Activated T-cell treated with anti-CD3 and anti-CD28 coated beads, Interleukin-2, amount 50 U/mL, for 24 hours (primary cell): ENCODE measurements around the gene SENP3.
A peak's percentile ranks its signal among the peaks of the same experiment; 100 is the strongest.

Source experiments
- DNase-seq: peaks from one replicate; pipeline ENCODE4 v3.0.0-alpha.2; 2020
- H3K27ac Mint-ChIP-seq: 2 replicates; pipeline ENCODE4 v1.8.0; 2020; ENCODE audit warnings: mild to moderate bottlenecking, mixed read lengths
- H3K27me3 Mint-ChIP-seq: 2 replicates; pipeline ENCODE4 v1.8.0; 2020; ENCODE audit warnings: mixed read lengths
- H3K36me3 Mint-ChIP-seq: 2 replicates; pipeline ENCODE4 v1.8.0; 2020; ENCODE audit warnings: low read depth, mixed read lengths
- H3K4me1 Mint-ChIP-seq: 2 replicates; pipeline ENCODE4 v1.8.0; 2020; ENCODE audit warnings: low read depth, mixed read lengths
- H3K4me3 Mint-ChIP-seq: 2 replicates; pipeline ENCODE4 v1.8.0; 2020; ENCODE audit warnings: mild to moderate bottlenecking, moderate library complexity, mixed read lengths
- H3K9me3 Mint-ChIP-seq: 2 replicates; pipeline ENCODE4 v1.8.0; 2020; ENCODE audit warnings: mixed read lengths

SENP3 gene

GRCh38 chr17:7549401-7550055 is 12.2 kb upstream of the SENP3 start:
- H3K4me1 Mint-ChIP-seq: peaks cover 53% of the 10 kb centered on the region
- no peaks in the 10 kb centered on the region for H3K9me3 Mint-ChIP-seq

GRCh38 chr17:7550344-7550743 is 11.4 kb upstream of the SENP3 start:
- H3K36me3 Mint-ChIP-seq: no peaks in the 10 kb centered on the region
- H3K9me3 Mint-ChIP-seq: no peaks in the 10 kb centered on the region
- peaks cover 57% of the 10 kb centered on the region for H3K4me1 Mint-ChIP-seq
- no peaks in the 10 kb centered on the region for H3K27me3 Mint-ChIP-seq
- H3K27ac Mint-ChIP-seq: peak overlapping the region; percentile 29
- H3K4me3 Mint-ChIP-seq: peak overlapping the region; percentile 69
- DNase-seq: no peak

More at GRCh38 chr17:7549401-7550055, 12.2 kb upstream of the SENP3 start:
- Mint-ChIP-seq H3K27ac (peak overlapping the region; percentile 58), H3K4me3 (peak overlapping the region; percentile 69), H3K36me3 (no peaks in the 10 kb centered on the region), H3K27me3 (no peaks in the 10 kb centered on the region)
- DNase-seq: no peak

- peaks cover 60% of the 10 kb centered on the region for H3K4me1 Mint-ChIP-seq
- H3K4me3 Mint-ChIP-seq: no peak overlapping the region
- no peaks in the 10 kb centered on the region for H3K27me3 Mint-ChIP-seq
- peak overlapping the region; percentile 29 for H3K27ac Mint-ChIP-seq
- no peak for DNase-seq
- no peaks in the 10 kb centered on the region for H3K36me3 Mint-ChIP-seq
- H3K9me3 Mint-ChIP-seq: no peaks in the 10 kb centered on the region
Observed at GRCh38 chr17:7551396-7551795, 10.3 kb upstream of the SENP3 start.

DNA sequence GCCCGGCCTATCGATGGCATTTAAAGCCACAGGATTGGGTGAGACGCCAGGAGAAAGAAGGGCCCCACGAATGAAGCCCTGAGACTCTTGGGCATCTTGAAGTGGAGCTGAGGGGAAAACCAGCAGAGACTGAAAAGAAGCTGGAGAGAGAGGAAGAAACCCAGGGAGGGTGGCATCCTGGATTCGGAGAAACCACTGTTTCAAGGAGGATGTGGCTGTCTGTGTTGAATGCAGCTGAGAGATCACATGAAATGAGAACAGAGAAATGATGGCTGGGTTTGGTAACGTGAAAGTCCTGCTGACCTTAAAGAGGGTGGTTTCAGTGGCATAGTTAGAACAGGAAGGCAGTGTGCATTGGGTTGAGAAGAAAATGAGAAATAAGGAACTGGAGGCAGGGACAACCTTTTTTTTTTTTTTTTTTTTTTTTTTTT is 9.1 kb upstream of the SENP3 start:
- no peaks in the 10 kb centered on the region for H3K36me3 Mint-ChIP-seq
- peak overlapping the region; percentile 45 for H3K4me3 Mint-ChIP-seq
- H3K27me3 Mint-ChIP-seq: no peaks in the 10 kb centered on the region
- H3K27ac Mint-ChIP-seq: peak overlapping the region; percentile 87
- peaks cover 63% of the 10 kb centered on the region for H3K4me1 Mint-ChIP-seq
- no peaks in the 10 kb centered on the region for H3K9me3 Mint-ChIP-seq
- DNase-seq: peak; percentile 53

- peaks cover 66% of the 10 kb centered on the region for H3K4me1 Mint-ChIP-seq
- no peaks in the 10 kb centered on the region for H3K27me3 Mint-ChIP-seq
- H3K9me3 Mint-ChIP-seq: no peaks in the 10 kb centered on the region
- H3K4me3 Mint-ChIP-seq: no peak overlapping the region
- DNase-seq: no peak
- H3K27ac Mint-ChIP-seq: peak overlapping the region; percentile 87
- H3K36me3 Mint-ChIP-seq: no peaks in the 10 kb centered on the region
Observed at GRCh38 chr17:7553356-7553755, 8.4 kb upstream of the SENP3 start.

DNA sequence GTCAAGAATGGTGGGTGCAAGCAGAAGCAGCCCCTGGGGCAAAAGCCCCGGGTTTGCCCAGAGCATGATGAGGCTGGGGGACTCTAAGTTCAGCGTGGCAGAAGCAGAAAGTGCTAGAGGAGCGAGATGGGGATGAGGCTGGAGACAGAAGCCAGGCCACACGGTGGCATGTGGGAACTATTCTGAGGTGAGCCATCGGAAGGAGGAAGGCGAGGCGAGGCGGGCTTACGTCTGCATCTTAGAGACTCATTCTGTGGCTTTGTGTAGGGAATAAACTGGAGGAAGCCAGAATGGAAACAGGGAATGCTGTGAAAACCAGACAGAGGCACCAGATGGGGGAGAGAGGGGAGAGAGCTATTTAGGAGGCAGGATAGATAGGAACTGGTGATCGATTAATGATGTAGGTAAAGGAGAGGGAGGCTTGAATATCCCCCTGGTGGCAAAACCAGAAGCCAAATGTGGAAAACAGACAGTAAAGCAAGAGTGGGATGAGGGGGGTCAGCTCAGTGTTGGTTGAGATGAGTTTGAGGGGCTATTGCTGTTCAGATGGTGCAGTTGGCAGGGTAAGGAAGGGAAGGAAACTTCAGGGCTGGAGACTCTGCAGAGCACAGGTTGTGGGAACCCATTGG is 6.3 kb upstream of the SENP3 start:
- H3K36me3 Mint-ChIP-seq: no peaks in the 10 kb centered on the region
- no peaks in the 10 kb centered on the region for H3K9me3 Mint-ChIP-seq
- H3K27me3 Mint-ChIP-seq: no peaks in the 10 kb centered on the region
- peaks cover 69% of the 10 kb centered on the region for H3K4me1 Mint-ChIP-seq
- H3K27ac Mint-ChIP-seq: peak overlapping the region; percentile 53
- H3K4me3 Mint-ChIP-seq: no peak overlapping the region
- DNase-seq: no peak

DNA sequence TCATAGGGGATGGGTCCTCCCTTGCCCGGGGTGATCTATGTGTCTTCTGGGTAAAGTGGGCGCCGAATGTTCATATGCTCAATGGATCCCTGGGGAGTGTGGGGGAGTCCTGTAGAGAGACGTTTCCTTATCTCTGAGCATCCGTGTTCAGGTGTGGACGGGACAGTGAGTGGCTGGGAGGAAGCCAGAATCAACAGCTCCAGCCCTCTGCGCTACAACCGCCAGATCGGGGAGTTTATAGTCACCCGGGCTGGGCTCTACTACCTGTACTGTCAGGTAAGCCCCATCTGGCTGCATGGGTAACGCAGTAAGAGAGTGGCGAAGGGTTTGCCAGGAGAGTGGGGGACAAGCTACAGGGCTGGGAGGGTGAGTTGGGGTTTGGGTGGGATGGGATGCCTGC is 5.1 kb upstream of the SENP3 start:
- peak overlapping the region; percentile 27 for H3K27ac Mint-ChIP-seq

DNA sequence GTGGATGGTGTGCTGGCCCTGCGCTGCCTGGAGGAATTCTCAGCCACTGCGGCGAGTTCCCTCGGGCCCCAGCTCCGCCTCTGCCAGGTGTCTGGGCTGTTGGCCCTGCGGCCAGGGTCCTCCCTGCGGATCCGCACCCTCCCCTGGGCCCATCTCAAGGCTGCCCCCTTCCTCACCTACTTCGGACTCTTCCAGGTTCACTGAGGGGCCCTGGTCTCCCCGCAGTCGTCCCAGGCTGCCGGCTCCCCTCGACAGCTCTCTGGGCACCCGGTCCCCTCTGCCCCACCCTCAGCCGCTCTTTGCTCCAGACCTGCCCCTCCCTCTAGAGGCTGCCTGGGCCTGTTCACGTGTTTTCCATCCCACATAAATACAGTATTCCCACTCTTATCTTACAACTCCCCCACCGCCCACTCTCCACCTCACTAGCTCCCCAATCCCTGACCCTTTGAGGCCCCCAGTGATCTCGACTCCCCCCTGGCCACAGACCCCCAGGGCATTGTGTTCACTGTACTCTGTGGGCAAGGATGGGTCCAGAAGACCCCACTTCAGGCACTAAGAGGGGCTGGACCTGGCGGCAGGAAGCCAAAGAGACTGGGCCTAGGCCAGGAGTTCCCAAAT is 4.5 kb upstream of the SENP3 start:
- peaks cover 8% of the 10 kb centered on the region for H3K36me3 Mint-ChIP-seq
- no peak for DNase-seq
- peaks cover 59% of the 10 kb centered on the region for H3K4me1 Mint-ChIP-seq
- H3K9me3 Mint-ChIP-seq: no peaks in the 10 kb centered on the region
- no peak overlapping the region for H3K4me3 Mint-ChIP-seq
- H3K27ac Mint-ChIP-seq: no peak overlapping the region
- no peaks in the 10 kb centered on the region for H3K27me3 Mint-ChIP-seq

More for the DNA sequence above, 5.1 kb upstream of the SENP3 start:
- H3K9me3 Mint-ChIP-seq: no peaks in the 10 kb centered on the region
- H3K36me3 Mint-ChIP-seq: peaks cover 7% of the 10 kb centered on the region
- no peaks in the 10 kb centered on the region for H3K27me3 Mint-ChIP-seq
- no peak for DNase-seq
- peaks cover 63% of the 10 kb centered on the region for H3K4me1 Mint-ChIP-seq
- H3K4me3 Mint-ChIP-seq: no peak overlapping the region

- Mint-ChIP-seq H3K4me3 (peak overlapping the region; percentile 47), H3K4me1 (peaks cover 58% of the 10 kb centered on the region), H3K36me3 (peaks cover 15% of the 10 kb centered on the region), H3K27ac (peak overlapping the region; percentile 74), H3K9me3 (no peaks in the 10 kb centered on the region), H3K27me3 (no peaks in the 10 kb centered on the region)
- no peak for DNase-seq
Observed at GRCh38 chr17:7557775-7558543, 3.8 kb upstream of the SENP3 start.

DNA sequence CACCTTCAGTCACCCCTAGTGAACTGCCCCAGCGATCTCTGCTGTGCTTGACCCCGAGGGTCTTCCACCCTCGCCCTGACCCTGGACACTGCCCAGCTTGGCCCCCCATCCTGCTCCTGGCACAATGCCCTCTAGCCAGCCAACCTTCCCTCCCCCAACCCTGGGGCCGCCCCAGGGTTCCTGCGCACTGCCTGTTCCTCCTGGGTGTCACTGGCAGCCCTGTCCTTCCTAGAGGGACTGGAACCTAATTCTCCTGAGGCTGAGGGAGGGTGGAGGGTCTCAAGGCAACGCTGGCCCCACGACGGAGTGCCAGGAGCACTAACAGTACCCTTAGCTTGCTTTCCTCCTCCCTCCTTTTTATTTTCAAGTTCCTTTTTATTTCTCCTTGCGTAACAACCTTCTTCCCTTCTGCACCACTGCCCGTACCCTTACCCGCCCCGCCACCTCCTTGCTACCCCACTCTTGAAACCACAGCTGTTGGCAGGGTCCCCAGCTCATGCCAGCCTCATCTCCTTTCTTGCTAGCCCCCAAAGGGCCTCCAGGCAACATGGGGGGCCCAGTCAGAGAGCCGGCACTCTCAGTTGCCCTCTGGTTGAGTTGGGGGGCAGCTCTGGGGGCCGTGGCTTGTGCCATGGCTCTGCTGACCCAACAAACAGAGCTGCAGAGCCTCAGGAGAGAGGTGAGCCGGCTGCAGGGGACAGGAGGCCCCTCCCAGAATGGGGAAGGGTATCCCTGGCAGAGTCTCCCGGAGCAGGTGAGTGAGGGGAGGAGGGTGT is 3.0 kb upstream of the SENP3 start, which contains the start of gene TNFSF13:
Gene TNFSF13 (plus strand): TSS at position 207 of the 776 bp plus-strand sequence. CDS start 290 bp downstream, at position 497.
- Mint-ChIP-seq H3K36me3 (peaks cover 22% of the 10 kb centered on the region), H3K9me3 (no peaks in the 10 kb centered on the region), H3K4me1 (peaks cover 52% of the 10 kb centered on the region), H3K4me3 (peak within 1 kb of the TSS; percentile 47), H3K27me3 (no peaks in the 10 kb centered on the region), H3K27ac (peak within 1 kb of the TSS; percentile 74)
- no peak for DNase-seq

DNA sequence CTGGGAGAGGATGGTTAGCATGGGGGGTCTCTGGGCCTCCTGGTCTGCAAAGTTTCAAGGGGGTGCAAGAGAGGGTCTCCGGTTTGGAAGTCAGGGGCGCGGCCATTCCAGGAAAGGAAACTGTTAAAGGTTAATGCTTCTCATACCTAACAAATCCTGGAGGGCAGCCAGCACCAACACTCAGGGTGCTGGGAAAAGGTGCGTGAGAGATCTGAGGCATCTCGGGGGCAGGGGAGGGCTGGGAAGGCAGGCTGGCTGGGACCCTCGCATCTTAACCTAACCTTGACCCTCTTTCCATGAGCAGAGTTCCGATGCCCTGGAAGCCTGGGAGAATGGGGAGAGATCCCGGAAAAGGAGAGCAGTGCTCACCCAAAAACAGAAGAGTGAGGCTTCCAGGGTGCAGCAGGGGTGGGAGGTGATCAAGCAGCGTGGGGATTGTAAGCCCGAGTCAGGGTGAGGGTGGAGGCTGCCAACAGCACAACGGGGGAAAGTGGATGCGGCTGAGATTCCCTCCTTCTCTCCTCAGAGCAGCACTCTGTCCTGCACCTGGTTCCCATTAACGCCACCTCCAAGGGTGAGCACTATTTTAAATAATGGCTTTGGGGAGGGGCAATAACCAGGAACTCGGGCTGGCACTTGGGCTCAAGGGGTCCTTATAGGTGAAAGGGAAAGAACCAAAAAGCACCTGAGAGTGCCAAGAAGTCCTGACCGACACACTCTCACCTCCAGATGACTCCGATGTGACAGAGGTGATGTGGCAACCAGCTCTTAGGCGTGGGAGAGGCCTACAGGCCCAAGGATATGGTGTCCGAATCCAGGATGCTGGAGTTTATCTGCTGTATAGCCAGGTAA is 2.2 kb upstream of the SENP3 start:
- peak overlapping the region; percentile 96 for H3K4me3 Mint-ChIP-seq
- peaks cover 57% of the 10 kb centered on the region for H3K4me1 Mint-ChIP-seq
- peaks cover 30% of the 10 kb centered on the region for H3K36me3 Mint-ChIP-seq
- H3K9me3 Mint-ChIP-seq: no peaks in the 10 kb centered on the region
- DNase-seq: no peak
- H3K27me3 Mint-ChIP-seq: no peaks in the 10 kb centered on the region
- H3K27ac Mint-ChIP-seq: peak overlapping the region; percentile 93

- Mint-ChIP-seq H3K27ac (peak overlapping the region; percentile 93), H3K4me3 (peak overlapping the region; percentile 96), H3K9me3 (no peaks in the 10 kb centered on the region), H3K4me1 (peaks cover 60% of the 10 kb centered on the region), H3K27me3 (no peaks in the 10 kb centered on the region), H3K36me3 (peaks cover 38% of the 10 kb centered on the region)
- DNase-seq: no peak
Observed at GRCh38 chr17:7560172-7561027, 1.3 kb upstream of the SENP3 start.
